ENCODE measurements around the gene PXMP4. TPM values are rescaled to one million over a fixed set of nuclear protein-coding genes. Genes with fewer than 3 reads are reported as not detected.

The PXMP4 gene
- total RNA-seq, 2 experiments from 2014 or later = 13.9 to 15.8 TPM

DNA sequence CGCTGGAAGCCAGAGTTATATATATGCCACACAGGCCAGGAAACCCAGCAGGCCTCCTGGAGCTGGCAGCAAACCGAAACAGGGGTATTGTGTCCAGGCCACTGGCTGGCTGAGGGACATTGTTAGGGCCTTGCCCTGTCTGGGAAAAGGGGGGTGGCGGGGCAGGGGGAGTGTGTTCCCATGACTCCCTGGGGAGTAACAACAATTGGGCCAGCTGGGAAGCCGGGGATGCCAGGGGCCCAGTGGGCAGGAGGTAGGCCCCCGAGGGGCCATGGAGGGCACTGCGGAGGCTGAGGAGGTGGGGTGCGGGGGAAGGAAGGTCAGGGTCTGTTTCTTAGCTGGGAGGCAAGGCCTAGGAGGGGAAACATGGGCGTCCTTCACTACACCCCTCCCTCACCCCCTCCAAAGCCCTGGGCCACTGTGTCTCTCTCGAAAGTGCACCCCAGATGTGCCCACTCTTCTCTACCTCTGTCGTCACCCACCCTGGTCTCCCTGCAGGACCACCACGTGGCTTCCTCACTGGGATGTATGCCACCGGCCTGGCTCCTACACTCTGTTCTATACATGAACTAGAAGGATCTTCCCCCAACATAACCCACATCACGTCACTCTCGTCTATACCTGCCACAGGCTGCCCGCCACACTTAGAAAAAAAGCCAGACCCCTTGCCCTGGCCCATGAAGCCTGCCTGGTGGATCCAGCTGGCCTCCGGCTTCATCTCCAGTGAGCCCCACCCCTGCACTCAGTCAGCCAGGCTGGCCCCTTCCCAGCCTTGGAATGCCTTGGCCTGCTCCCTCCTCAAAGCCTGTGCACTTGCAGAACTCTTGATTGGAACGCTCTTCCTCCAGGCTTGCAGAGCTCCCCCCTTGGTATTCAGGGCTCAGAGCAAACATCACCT, 26.1 kb downstream of the PXMP4 start:
- POLR2A ChIA-PET = interaction anchor here (1.1 to 4.8 kb wide), 3 partner anchors 26 to 38 kb away, joined by 3 to 28 read pairs (median 6); partner anchors contain the start of genes ACTL10, PXMP4 and ZNF341
- Mint-ChIP-seq H3K27ac (no peak overlapping the region), H3K9me3 (peaks cover 3% of the 10 kb centered on the region), H3K36me3 (ENCODE audit: low read depth) (peaks cover 4% of the 10 kb centered on the region), H3K4me3 (no peak overlapping the region), H3K4me1 (peaks cover 26% of the 10 kb centered on the region), H3K27me3 (no peaks in the 10 kb centered on the region)
- no peak for DNase-seq
- CTCF ChIA-PET = no interaction called here

DNA sequence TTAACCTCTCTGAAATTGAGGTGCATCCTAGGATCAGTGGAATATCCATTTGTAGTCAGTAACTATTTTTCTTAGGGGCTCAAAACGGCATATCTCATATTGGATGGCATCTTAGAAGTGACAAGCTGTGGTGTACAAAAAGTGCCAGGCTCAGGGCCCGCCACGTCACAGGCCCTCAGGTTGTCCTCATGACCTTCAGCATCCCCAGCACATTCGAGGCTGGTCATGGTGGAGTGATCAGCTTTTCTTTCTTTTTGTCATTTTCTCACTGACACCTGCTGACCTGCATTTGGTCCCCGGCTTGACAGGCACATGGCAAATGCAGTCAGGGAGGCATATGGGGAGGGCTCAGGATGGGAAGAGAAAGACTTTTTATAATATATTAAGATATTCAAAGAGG, 26.8 kb downstream of the PXMP4 start:
- Mint-ChIP-seq H3K27ac (no peak overlapping the region), H3K27me3 (no peaks in the 10 kb centered on the region)

DNA sequence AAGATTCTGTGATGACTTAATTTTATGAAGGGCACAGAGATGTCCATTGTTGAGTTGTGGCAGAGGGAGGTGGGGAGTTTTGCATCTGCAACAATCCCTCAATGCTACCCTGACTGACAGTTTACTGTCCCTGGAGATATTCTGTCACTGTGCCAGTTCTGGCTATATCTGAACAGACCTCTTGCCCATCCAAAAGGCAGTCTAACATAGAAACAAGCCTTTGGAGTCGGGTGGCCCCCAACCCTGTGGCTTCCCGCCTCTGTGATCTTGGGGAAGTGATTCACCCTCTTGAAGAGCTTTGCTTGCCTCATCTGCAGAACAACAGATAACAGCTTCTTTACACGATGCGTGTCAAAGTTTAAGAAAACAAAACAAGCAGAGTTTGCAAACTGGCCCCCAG, 30.1 kb downstream of the PXMP4 start:
- peak overlapping the region; percentile 47 for H3K4me3 Mint-ChIP-seq
- no peaks in the 10 kb centered on the region for H3K9me3 Mint-ChIP-seq
- H3K4me1 Mint-ChIP-seq = peaks cover 55% of the 10 kb centered on the region
- H3K27me3 Mint-ChIP-seq = no peaks in the 10 kb centered on the region
- CTCF ChIA-PET = interaction anchor here (0.5 to 2.0 kb wide), 5 partner anchors 21 to 1086 kb away, joined by 3 to 5 read pairs (median 4); partner anchors contain the start of genes ACTL10 and PXMP4
- peak; percentile 64 for DNase-seq
- POLR2A ChIA-PET = interaction anchor here (1.3 to 5.4 kb wide), 8 partner anchors 11 to 422 kb away, joined by 4 to 58 read pairs (median 8); partner anchors contain the start of genes ACTL10, EIF2S2, PXMP4 and ZNF341
- peak overlapping the region; percentile 95 for H3K27ac Mint-ChIP-seq
- H3K36me3 Mint-ChIP-seq (ENCODE audit: low read depth) = peaks cover 5% of the 10 kb centered on the region

More for the DNA sequence above, 26.8 kb downstream of the PXMP4 start:
- Mint-ChIP-seq H3K4me3 (no peak overlapping the region), H3K4me1 (peaks cover 33% of the 10 kb centered on the region), H3K36me3 (ENCODE audit: low read depth) (no peaks in the 10 kb centered on the region), H3K9me3 (peaks cover under 1% of the 10 kb centered on the region)
- no peak for DNase-seq
- CTCF ChIA-PET = no interaction called here
- POLR2A ChIA-PET = interaction anchor here (0.7 to 4.8 kb wide), 3 partner anchors 27 to 39 kb away, joined by 3 to 28 read pairs (median 3); partner anchors contain the start of genes ACTL10, PXMP4 and ZNF341

DNA sequence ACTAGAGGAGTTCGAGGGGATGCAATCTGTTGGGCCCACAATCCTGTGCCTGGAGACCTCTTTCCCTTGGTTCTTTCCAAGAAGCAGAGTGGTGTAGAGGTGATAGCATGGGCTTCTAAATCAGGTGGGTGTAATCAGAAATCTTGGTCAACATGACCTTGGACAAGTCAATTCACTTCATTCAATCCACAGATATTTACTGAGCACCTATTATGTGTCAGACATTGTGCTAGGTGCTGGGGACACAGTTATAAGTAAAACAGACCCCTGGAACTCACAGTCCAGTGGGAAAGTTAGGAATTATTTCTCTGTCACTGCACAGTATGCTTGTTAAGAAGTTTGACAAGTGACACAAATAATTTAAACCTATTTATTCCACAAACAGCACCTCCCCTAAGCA, 30.6 kb downstream of the PXMP4 start:
- POLR2A ChIA-PET = interaction anchor here (1.3 to 5.4 kb wide), 6 partner anchors 10 to 423 kb away, joined by 4 to 58 read pairs (median 16); partner anchors contain the start of genes ACTL10, EIF2S2, PXMP4 and ZNF341
- H3K4me3 Mint-ChIP-seq = peak overlapping the region; percentile 11
- peaks cover 60% of the 10 kb centered on the region for H3K4me1 Mint-ChIP-seq
- H3K9me3 Mint-ChIP-seq = no peaks in the 10 kb centered on the region
- CTCF ChIA-PET = interaction anchor here (0.5 to 2.1 kb wide), 6 partner anchors 21 to 1086 kb away, joined by 3 to 6 read pairs (median 4); partner anchors contain the start of genes ACTL10 and PXMP4
- H3K36me3 Mint-ChIP-seq (ENCODE audit: low read depth) = peaks cover 9% of the 10 kb centered on the region
- no peaks in the 10 kb centered on the region for H3K27me3 Mint-ChIP-seq
- peak overlapping the region; percentile 95 for H3K27ac Mint-ChIP-seq
- DNase-seq = no peak

GRCh38 chr20:33688938-33689424, 31.1 kb downstream of the PXMP4 start:
- ChIA-PET CTCF (interaction anchor here (1.1 to 2.1 kb wide), 3 partner anchors 9 to 31 kb away, joined by 3 to 6 read pairs (median 4); partner anchors contain the start of gene PXMP4), POLR2A (interaction anchor here (1.3 to 5.4 kb wide), 8 partner anchors 10 to 423 kb away, joined by 4 to 58 read pairs (median 15); partner anchors contain the start of genes ACTL10, C20orf144, EIF2S2 and PXMP4)
- Mint-ChIP-seq H3K36me3 (ENCODE audit: low read depth) (peaks cover 11% of the 10 kb centered on the region), H3K9me3 (no peaks in the 10 kb centered on the region), H3K27ac (peak overlapping the region; percentile 95), H3K4me3 (no peak overlapping the region), H3K4me1 (peaks cover 65% of the 10 kb centered on the region), H3K27me3 (no peaks in the 10 kb centered on the region)
- DNase-seq = no peak

- H3K4me1 Mint-ChIP-seq = peaks cover 68% of the 10 kb centered on the region
- peak overlapping the region; percentile 95 for H3K27ac Mint-ChIP-seq
- H3K36me3 Mint-ChIP-seq (ENCODE audit: low read depth) = peaks cover 11% of the 10 kb centered on the region
- no peaks in the 10 kb centered on the region for H3K27me3 Mint-ChIP-seq
- ChIA-PET CTCF (interaction anchor here (1.0 to 2.1 kb wide), 5 partner anchors 9 to 245 kb away, joined by 3 to 6 read pairs (median 4); partner anchors contain the start of genes ACTL10 and PXMP4), POLR2A (interaction anchor here (1.3 to 5.4 kb wide), 8 partner anchors 9 to 44 kb away, joined by 4 to 58 read pairs (median 8); partner anchors contain the start of genes ACTL10, C20orf144, PXMP4 and ZNF341)
- no peak overlapping the region for H3K4me3 Mint-ChIP-seq
- no peaks in the 10 kb centered on the region for H3K9me3 Mint-ChIP-seq
- DNase-seq = no peak
Observed at GRCh38 chr20:33687993-33688937, 31.8 kb downstream of the PXMP4 start.

DNA sequence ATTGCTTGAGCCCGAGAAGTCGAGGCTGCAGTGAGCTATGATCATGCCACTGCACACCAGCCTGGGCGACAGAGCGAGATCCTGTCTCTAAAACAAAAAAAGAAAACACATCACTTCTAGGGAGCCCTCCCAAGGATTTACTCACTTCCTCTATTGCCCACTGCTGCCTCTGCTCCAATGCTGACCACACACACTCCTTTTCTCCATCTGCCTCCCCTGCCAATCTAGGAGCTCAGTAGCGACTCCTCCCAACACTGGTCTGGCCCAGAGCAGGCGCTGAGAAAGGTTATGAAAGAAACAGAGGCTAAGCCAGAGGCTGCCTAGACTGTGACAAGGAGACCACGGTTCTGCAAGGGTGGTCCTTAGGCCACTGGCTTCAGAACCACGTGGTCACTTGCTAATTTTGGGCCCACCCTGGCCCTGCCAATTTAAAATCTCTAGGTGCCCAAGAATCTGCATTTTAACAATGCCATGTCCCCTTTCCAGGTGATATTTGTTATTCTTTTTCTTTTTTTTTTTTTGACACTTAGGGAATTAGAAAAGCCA, 32.7 kb downstream of the PXMP4 start:
- Mint-ChIP-seq H3K27me3 (no peaks in the 10 kb centered on the region), H3K36me3 (ENCODE audit: low read depth) (peaks cover 14% of the 10 kb centered on the region), H3K27ac (peak overlapping the region; percentile 76), H3K9me3 (no peaks in the 10 kb centered on the region), H3K4me3 (no peak overlapping the region), H3K4me1 (peaks cover 76% of the 10 kb centered on the region)
- CTCF ChIA-PET = interaction anchor here (0.6 to 2.1 kb wide), 6 partner anchors 8 to 246 kb away, joined by 3 to 6 read pairs (median 4); partner anchors contain the start of genes ACTL10, PXMP4 and ZNF341
- POLR2A ChIA-PET = interaction anchor here (1.0 to 5.4 kb wide), 8 partner anchors 8 to 198 kb away, joined by 3 to 58 read pairs (median 8); partner anchors contain the start of genes ACTL10, C20orf144, CBFA2T2 and PXMP4
- DNase-seq = no peak

- H3K27ac Mint-ChIP-seq = peak overlapping the region; percentile 76
- no peak for DNase-seq
- peaks cover 18% of the 10 kb centered on the region for H3K36me3 Mint-ChIP-seq (ENCODE audit: low read depth)
- no peaks in the 10 kb centered on the region for H3K27me3 Mint-ChIP-seq
- H3K4me1 Mint-ChIP-seq = peaks cover 78% of the 10 kb centered on the region
- peak overlapping the region; percentile 60 for H3K4me3 Mint-ChIP-seq
- ChIA-PET POLR2A (interaction anchor here (1.0 to 5.4 kb wide), 9 partner anchors 8 to 425 kb away, joined by 3 to 58 read pairs (median 7); partner anchors contain the start of genes ACTL10, C20orf144, CBFA2T2 and EIF2S2), CTCF (interaction anchor here (0.6 to 1.3 kb wide), 4 partner anchors 20 to 246 kb away, joined by 3 to 4 read pairs (median 3); partner anchors contain the start of genes ACTL10 and ZNF341)
- H3K9me3 Mint-ChIP-seq = no peaks in the 10 kb centered on the region
Observed at GRCh38 chr20:33686984-33687366, 33.1 kb downstream of the PXMP4 start.

DNA sequence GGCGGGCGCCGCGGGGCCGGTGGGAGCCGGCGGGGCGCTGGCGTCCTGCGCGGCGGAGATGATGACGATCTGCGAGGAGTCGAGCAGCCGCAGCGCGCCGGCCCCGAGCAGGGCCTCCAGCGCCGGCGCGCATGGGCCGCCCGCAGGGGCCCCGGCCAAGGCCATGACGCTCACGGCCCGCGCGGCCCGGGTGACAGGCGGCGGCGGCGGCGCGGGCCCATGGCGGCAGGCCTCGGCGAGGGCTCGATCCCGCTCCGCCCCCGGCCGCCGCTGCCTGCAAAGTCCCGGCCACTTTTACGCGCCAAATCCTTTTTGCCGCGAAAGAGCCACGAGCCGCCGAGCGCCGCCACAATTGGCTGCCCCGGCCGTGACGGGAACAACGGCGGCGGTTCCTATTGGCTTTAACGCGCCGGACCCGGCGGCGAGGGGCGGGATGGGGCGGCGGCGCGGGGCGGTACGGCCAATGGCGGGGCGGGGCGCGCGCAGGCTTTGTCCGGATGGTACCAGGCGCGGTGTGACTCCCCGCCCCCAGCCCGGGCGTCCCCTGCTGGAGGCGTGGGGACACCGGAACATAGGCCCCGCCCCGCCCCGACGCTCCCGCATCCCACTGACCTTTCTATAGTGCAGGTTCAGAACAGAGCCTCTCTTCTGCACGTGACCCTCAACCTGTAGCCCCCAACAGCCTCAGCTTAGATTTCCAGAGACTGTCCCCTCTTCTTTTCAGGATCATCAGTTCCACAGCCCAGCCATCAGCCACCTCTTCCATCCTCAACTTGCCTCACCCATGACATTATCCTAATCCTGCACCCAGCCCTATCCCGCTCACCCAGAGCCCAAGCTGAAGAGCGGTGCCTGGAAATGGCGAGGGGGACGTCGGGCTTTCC, 33.8 kb downstream of the PXMP4 start, which contains the start of gene E2F1:
E2F1 (minus strand) TSS at position 286 of the 884 bp plus-strand sequence; CDS start at position 165, 121 bp downstream.
- peaks cover 81% of the 10 kb centered on the region for H3K4me1 Mint-ChIP-seq
- DNase-seq = peak; percentile 98
- H3K27ac Mint-ChIP-seq = peak within 1 kb of the TSS; percentile 94
- H3K36me3 Mint-ChIP-seq (ENCODE audit: low read depth) = peaks cover 23% of the 10 kb centered on the region
- POLR2A ChIA-PET = interaction anchor here (1.0 to 9.3 kb wide), 14 partner anchors 7 to 426 kb away, joined by 3 to 312 read pairs (median 10); partner anchors contain the start of genes ACTL10, C20orf144, CBFA2T2 and CHMP4B
- H3K27me3 Mint-ChIP-seq = no peaks in the 10 kb centered on the region
- H3K9me3 Mint-ChIP-seq = no peaks in the 10 kb centered on the region
- CTCF ChIA-PET = interaction anchor here (1.0 to 1.8 kb wide), 2 partner anchors 20 to 34 kb away, joined by 4 to 12 read pairs; partner anchors contain the start of genes ACTL10 and PXMP4
- peak within 1 kb of the TSS; percentile 94 for H3K4me3 Mint-ChIP-seq

DNA sequence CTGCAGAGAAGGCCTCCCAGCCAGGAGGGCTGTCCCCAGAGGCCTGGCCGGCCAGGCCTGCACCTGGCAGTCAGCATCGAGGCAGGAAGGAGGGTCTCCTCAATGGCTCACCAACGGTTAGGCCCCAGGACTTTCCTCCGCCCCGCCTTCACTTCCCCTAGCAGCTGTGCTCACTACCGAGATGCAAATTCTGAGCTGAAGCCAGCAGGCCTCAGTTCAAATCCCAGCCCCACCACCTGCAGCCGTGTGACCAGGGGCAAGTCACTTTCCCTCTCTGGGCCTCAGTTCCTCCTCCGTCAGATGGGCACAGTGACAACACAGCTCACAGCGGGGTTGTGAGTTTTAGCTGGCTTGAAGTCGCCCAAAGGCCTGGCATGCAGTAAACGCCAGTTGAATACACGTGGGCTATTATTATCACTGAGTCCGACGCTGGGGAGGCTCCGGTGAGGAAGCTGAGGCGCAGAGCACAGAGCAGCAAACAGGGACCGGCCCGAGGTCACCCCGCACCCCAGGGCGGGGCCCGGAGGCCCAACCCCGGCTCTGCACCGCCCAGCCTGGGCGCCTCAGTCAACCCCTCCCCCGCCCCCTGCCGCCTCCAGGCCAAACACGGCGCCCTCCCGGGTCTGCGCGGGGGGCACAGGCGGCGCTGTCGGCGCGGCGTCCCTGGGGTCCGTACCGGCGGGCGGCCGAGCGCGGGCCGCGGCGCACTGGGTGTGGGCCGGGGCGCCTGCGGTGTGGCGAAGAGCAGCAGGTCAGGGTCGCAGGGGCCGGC, 34.6 kb downstream of the PXMP4 start:
- POLR2A ChIA-PET = interaction anchor here (0.8 to 9.3 kb wide), 10 partner anchors 17 to 427 kb away, joined by 3 to 312 read pairs (median 6); partner anchors contain the start of genes ACTL10, C20orf144, CBFA2T2 and CHMP4B
- CTCF ChIA-PET = interaction anchor here (1.0 to 1.8 kb wide), 7 partner anchors 11 to 47 kb away, joined by 3 to 12 read pairs (median 4); partner anchors contain the start of genes ACTL10, NECAB3, PXMP4 and ZNF341
- Mint-ChIP-seq H3K27me3 (no peaks in the 10 kb centered on the region), H3K4me3 (peak overlapping the region; percentile 94), H3K36me3 (ENCODE audit: low read depth) (peaks cover 29% of the 10 kb centered on the region), H3K27ac (peak overlapping the region; percentile 94), H3K9me3 (no peaks in the 10 kb centered on the region), H3K4me1 (peaks cover 84% of the 10 kb centered on the region)
- DNase-seq = peak; percentile 77

Data from activated CD4-positive, alpha-beta memory T cell treated with anti-CD3 and anti-CD28 coated beads, Interleukin-2, amount 10 ng/mL, durations not matched to agents 7 days and 5 days (primary cell).